Activated naive CD8-positive, alpha-beta T cell treated with anti-CD3 and anti-CD28 coated beads, Interleukin-2, amount 10 ng/mL, durations not matched to agents 7 days and 5 days (primary cell): ENCODE data around the gene FRMD8. TPM values are rescaled to one million over a fixed set of nuclear protein-coding genes. Genes with fewer than 3 reads are reported as not detected.
A peak's percentile ranks its signal among the peaks of the same experiment; 100 is the strongest.
"Not testable (repeated sequence)": the region's sequence is repeated elsewhere in the genome, so short reads cannot be mapped to it uniquely, and the experiment has no call there.

Experiments
- ATAC-seq: fragments of 150-1000 bp; cut with Tn5 transposase; one replicate; pipeline ENCODE4 v1.10.0; 2021; ENCODE audit warnings: low read depth, moderate library complexity
- POLR2A ChIA-PET: fragments of 350-600 bp; sonication (Branson Sonifier 250); formaldehyde crosslinking; loops from one replicate; lab custom pipeline; 2021; ENCODE audit warnings: antibody characterized with exemption; lab: Charles Lee
- DNase-seq: peaks from one replicate; pipeline ENCODE4 v3.0.0; 2021
- H3K27ac Mint-ChIP-seq: one replicate; pipeline ENCODE4 v1.8.0; 2022; ENCODE audit warnings: mild to moderate bottlenecking, mixed read lengths
- H3K27me3 Mint-ChIP-seq: one replicate; pipeline ENCODE4 v1.8.0; 2022; ENCODE audit warnings: mild to moderate bottlenecking, moderate library complexity, mixed read lengths
- H3K36me3 Mint-ChIP-seq: one replicate; pipeline ENCODE4 v1.8.0; 2021; ENCODE audit warnings: mild to moderate bottlenecking, mixed read lengths
- H3K4me1 Mint-ChIP-seq: one replicate; pipeline ENCODE4 v1.8.0; 2021; ENCODE audit warnings: mixed read lengths
- H3K4me3 Mint-ChIP-seq: one replicate; pipeline ENCODE4 v1.8.0; 2022; ENCODE audit warnings: mild to moderate bottlenecking, moderate library complexity, mixed read lengths
- H3K9me3 Mint-ChIP-seq: one replicate; pipeline ENCODE4 v1.8.0; 2021; ENCODE audit warnings: mixed read lengths
- total RNA-seq, 2 experiments: library from RNA; stranded (reverse); gene quantifications; one replicate each; pipeline ENCODE4 v1.2.3, GENCODE V29; 2021

FRMD8 gene
- total RNA-seq, 2 experiments from 2014 or later = 51.5 to 55.4 TPM

DNA sequence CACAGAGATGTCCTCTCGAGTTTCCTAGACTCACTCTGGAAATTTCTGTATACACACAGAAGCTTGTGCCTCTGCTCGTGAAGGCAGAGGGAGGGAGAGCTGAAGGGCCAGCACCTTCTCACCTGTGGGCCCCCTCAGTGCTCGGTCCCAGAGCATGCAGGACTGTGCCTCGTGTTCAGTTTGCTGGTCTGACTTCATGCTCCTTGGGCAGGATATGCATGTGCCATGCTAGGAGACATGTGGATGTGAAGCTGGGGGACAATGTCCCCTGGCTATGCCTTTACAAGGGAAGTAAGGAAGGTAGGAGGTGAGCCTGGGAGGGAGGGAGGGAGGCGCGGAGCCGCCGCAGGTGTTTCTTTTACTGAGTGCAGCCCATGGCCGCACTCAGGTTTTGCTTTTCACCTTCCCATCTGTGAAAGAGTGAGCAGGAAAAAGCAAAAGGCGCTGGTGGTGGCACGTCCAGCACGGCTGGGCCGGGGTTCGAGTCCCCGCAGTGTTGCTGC is 58.7 kb downstream of the FRMD8 start:
- Mint-ChIP-seq H3K4me3 (no peak overlapping the region), H3K4me1 (peaks cover 26% of the 10 kb centered on the region), H3K27ac (peak overlapping the region; percentile 67), H3K27me3 (no peaks in the 10 kb centered on the region), H3K36me3 (peaks cover 9% of the 10 kb centered on the region), H3K9me3 (peaks cover 2% of the 10 kb centered on the region)
- DNase-seq (peak; percentile 26), ATAC-seq (no peak)
- POLR2A ChIA-PET = interaction anchor here (0.7 to 2.7 kb wide), 5 partner anchors 23 to 144 kb away, joined by 3 to 10 read pairs (median 6); partner anchors contain the start of gene NEAT1

GRCh38 chr11:65445604-65446445 is 59.4 kb downstream of the FRMD8 start:
- no peak overlapping the region for H3K4me3 Mint-ChIP-seq
- H3K27ac Mint-ChIP-seq = no peak overlapping the region
- POLR2A ChIA-PET = interaction anchor here (0.9 to 2.7 kb wide), 8 partner anchors 9 to 53 kb away, joined by 3 to 10 read pairs (median 5); partner anchors contain the start of genes MALAT1 and NEAT1
- no peaks in the 10 kb centered on the region for H3K27me3 Mint-ChIP-seq
- H3K36me3 Mint-ChIP-seq = peaks cover 6% of the 10 kb centered on the region
- ATAC-seq (peak; percentile 5), DNase-seq (peak; percentile 29)
- H3K4me1 Mint-ChIP-seq = peaks cover 22% of the 10 kb centered on the region
- peaks cover 2% of the 10 kb centered on the region for H3K9me3 Mint-ChIP-seq

DNA sequence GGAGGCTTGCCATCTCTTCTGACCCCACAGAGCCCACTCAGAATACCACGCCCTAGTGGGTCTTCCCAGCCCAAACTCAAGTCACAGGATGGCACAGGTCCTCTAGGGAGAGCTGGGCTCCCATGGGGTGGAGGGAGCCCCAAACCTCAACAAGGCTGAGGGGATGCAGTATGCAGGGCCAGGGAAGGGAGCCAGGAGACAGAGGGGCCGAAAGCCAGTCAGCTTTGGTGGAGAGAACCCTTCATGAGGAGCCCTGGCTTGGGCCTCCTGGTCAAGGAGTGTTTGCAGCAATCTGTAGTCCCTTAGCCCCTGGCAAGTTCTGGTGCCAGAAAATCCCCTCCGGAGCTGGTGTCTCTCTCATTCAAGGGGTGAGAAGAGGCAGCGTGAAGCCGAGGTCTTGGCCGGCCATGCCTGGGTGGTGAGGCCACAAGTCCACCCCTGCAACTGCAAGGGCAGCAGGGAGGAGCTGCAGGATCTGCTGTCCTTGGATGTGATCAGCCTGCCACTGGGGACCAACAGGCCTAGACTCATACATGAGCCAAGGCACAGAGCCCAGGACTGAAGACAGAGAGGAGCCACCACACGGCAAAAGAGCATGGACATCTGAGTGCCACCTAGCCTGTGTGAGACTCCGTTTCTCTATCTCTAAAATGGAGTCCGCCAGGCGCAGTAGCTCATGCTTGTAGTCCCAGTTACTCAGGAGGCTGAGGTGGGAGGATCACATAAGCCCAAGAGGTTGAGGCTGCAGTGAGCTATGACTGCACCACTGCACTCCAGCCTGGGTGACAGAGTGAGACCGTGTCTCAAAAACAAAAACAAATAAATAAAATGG is 60.2 kb downstream of the FRMD8 start:
- Mint-ChIP-seq H3K27ac (no peak overlapping the region), H3K4me3 (no peak overlapping the region), H3K9me3 (peaks cover 2% of the 10 kb centered on the region), H3K36me3 (peaks cover 5% of the 10 kb centered on the region), H3K27me3 (no peaks in the 10 kb centered on the region), H3K4me1 (peaks cover 16% of the 10 kb centered on the region)
- POLR2A ChIA-PET = interaction anchor here (0.9 to 2.7 kb wide), 7 partner anchors 10 to 52 kb away, joined by 3 to 10 read pairs (median 5); partner anchors contain the start of gene MALAT1
- DNase-seq (peak; percentile 29), ATAC-seq (peak; percentile 4)

DNA sequence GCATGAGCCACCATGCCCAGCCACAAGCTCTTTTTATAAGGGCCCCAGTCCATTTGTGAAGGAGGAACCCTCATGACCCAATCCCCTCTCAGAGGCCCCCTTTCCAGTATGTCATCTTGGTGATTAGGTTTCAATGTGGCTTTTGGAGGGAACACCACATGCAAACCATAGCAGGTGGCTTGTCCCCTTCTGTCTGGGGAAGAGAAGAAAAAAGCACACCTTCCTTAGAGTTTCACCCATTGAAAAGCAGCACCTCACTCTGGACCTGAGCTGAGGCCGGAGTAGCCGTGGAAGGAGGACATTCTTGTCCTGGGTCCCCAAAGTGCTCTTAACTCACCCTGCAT is 61.6 kb downstream of the FRMD8 start:
- peaks cover 11% of the 10 kb centered on the region for H3K4me1 Mint-ChIP-seq
- ATAC-seq (no peak), DNase-seq (no peak)
- H3K9me3 Mint-ChIP-seq = peaks cover 2% of the 10 kb centered on the region
- no peak overlapping the region for H3K27ac Mint-ChIP-seq
- H3K27me3 Mint-ChIP-seq = peaks cover 2% of the 10 kb centered on the region
- POLR2A ChIA-PET = interaction anchor here (1.1 to 1.8 kb wide), 2 partner anchors 30 to 51 kb away, joined by 5 to 6 read pairs; partner anchors contain the start of gene MALAT1
- H3K4me3 Mint-ChIP-seq = no peak overlapping the region
- peaks cover 5% of the 10 kb centered on the region for H3K36me3 Mint-ChIP-seq

GRCh38 chr11:65448418-65449105 is 62.1 kb downstream of the FRMD8 start:
- Mint-ChIP-seq H3K27ac (no peak overlapping the region), H3K27me3 (peaks cover 2% of the 10 kb centered on the region), H3K36me3 (peaks cover 5% of the 10 kb centered on the region), H3K9me3 (peaks cover 2% of the 10 kb centered on the region), H3K4me3 (no peak overlapping the region), H3K4me1 (peaks cover 6% of the 10 kb centered on the region)
- DNase-seq (peak; percentile 24), ATAC-seq (no peak)
- POLR2A ChIA-PET = no interaction called here

DNA sequence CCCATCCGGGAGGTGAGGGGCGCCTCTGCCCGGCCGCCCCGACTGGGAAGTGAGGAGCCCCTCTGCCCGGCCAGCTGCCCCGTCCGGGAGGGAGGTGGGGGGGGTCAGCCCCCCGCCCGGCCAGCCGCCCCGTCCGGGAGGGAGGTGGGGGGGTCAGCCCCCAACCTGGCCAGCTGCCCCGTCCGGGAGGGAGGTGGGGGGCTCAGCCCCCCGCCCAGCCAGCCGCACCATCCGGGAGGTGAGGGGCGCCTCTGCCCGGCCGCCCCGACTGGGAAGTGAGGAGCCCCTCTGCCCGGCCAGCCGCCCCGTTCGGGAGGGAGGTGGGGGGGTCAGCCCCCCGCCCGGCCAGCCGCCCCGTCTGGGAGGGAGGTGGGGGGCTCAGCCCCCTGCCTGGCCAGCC is 64.9 kb downstream of the FRMD8 start:
- H3K36me3 Mint-ChIP-seq, H3K27ac Mint-ChIP-seq, POLR2A ChIA-PET, ATAC-seq, H3K4me3 Mint-ChIP-seq, H3K4me1 Mint-ChIP-seq, DNase-seq, H3K27me3 Mint-ChIP-seq, H3K9me3 Mint-ChIP-seq: not testable (repeated sequence)

DNA sequence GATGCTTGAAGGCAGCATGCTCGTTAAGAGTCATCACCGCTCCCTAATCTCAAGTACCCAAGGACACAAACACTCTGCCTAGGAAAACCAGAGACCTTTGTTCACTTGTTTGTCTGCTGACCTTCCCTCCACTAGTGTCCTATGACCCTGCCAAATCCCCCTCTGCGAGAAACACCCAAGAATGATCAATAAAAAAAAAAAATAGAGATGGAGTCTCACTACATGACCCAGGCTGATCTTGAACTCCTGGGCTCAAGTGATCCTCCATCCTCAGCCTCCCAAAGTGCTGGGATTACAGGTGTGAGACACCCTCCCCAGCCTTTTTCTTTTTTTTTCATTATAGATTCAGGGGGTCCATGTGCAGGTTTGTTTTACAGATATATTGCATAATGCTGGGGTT is 65.8 kb downstream of the FRMD8 start:
- H3K4me3 Mint-ChIP-seq, H3K27me3 Mint-ChIP-seq, H3K27ac Mint-ChIP-seq, ATAC-seq, H3K9me3 Mint-ChIP-seq, DNase-seq: not testable (repeated sequence)
- H3K36me3 Mint-ChIP-seq = peaks cover 11% of the 10 kb centered on the region
- H3K4me1 Mint-ChIP-seq = peaks cover 12% of the 10 kb centered on the region
- POLR2A ChIA-PET = interaction anchor here (0.9 kb wide), 1 partner anchor 27 kb away, joined by 3 read pairs; no protein-coding TSS in a partner anchor

DNA sequence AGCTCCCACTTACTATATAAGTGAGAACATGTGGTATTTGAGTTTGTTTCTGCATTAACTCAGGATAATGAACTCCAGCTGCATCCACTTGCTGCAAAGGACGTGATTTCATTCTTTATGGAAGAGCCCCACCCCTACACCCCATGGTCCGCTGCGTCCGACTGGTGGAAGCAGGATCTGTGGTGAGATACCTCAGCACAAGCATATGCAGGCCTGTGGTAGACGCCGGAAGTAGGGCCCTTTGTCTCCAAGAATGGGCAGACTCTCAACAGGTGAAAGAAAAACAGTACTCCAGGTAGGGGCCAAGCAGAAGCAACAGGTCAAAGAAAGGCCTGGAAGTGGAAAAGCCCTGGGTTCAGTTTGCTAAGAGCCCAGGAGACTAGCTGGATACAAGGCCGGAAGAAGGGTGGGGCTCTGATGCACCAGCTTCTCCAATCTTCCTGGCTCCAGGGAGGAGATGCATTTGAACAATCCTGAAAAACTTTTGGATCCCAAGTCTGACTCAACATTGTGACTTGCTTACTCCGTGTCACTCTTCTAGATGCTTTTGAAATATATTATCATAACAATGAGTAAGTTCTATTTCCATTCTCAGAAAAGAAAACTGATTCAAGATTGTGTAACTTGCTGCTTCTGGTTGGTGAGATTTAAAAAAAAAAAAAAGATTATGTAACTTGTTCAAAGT is 66.5 kb downstream of the FRMD8 start:
- Mint-ChIP-seq H3K27me3 (peaks cover 2% of the 10 kb centered on the region), H3K4me3 (peak overlapping the region; percentile 35), H3K36me3 (peaks cover 12% of the 10 kb centered on the region), H3K9me3 (peaks cover 2% of the 10 kb centered on the region), H3K27ac (no peak overlapping the region), H3K4me1 (peaks cover 13% of the 10 kb centered on the region)
- POLR2A ChIA-PET = interaction anchor here (0.7 to 1.1 kb wide), 4 partner anchors 9 to 72 kb away, joined by 3 to 7 read pairs (median 4); partner anchors contain the start of gene SCYL1
- ATAC-seq (no peak), DNase-seq (peak; percentile 10)

DNA sequence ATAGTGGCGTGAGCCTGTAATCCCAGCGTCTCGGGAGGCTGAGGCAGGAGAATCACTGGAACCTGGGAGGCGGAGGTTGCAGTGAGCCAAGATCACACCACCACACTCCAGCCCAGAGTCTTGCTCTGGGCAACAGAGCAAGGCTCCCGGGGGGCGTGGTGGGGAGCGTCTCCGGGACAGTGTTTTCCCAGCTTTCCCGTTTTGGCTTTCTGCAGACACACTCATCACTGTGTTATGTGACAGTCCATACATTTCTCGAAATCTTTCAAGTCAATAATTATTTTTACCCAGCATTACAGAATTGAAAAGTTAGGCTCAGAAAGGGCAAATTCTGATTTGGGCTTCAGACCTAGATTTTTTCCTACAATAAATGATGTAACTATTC is 67.9 kb downstream of the FRMD8 start:
- H3K9me3 Mint-ChIP-seq = peaks cover 1% of the 10 kb centered on the region
- peaks cover 14% of the 10 kb centered on the region for H3K36me3 Mint-ChIP-seq
- peaks cover 15% of the 10 kb centered on the region for H3K4me1 Mint-ChIP-seq
- DNase-seq (peak; percentile 20), ATAC-seq (no peak)
- H3K27ac Mint-ChIP-seq = no peak overlapping the region
- POLR2A ChIA-PET = interaction anchor here (0.7 kb wide), 1 partner anchor 12 kb away, joined by 3 read pairs; no protein-coding TSS in a partner anchor
- peaks cover 2% of the 10 kb centered on the region for H3K27me3 Mint-ChIP-seq
- H3K4me3 Mint-ChIP-seq = peak overlapping the region; percentile 93

- H3K36me3 Mint-ChIP-seq = peaks cover 13% of the 10 kb centered on the region
- peaks cover 2% of the 10 kb centered on the region for H3K27me3 Mint-ChIP-seq
- ATAC-seq (peak; percentile 94), DNase-seq (peak; percentile 88)
- H3K4me3 Mint-ChIP-seq = peak overlapping the region; percentile 93
- H3K9me3 Mint-ChIP-seq = no peaks in the 10 kb centered on the region
- H3K27ac Mint-ChIP-seq = peak overlapping the region; percentile 91
- peaks cover 18% of the 10 kb centered on the region for H3K4me1 Mint-ChIP-seq
- POLR2A ChIA-PET = interaction anchor here (0.6 to 1.4 kb wide), 6 partner anchors 10 to 51 kb away, joined by 3 to 7 read pairs (median 4); partner anchors contain the start of gene NEAT1
These were observed 68.4 kb downstream of the FRMD8 start for GRCh38 chr11:65454696-65455456.

DNA sequence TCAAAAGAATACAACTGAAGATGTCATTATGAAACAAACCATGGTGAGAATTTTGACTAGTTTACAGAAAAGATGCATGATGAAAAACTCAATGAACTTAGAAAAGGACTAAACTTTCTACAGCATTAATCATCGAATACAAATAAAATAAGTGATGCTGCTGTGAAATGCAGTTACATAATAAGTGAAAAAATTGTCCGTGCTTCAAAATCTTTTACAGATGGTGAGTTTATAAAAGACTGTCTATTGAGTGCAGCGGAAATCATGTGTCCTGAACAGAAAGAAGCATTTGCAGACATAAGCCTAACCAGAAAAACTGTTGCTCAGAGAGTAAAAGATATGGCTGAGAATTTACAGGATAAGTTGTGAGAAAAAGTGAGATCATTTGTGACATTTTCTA is 70.0 kb downstream of the FRMD8 start:
- no peak for DNase-seq
- no peak overlapping the region for H3K27ac Mint-ChIP-seq
- POLR2A ChIA-PET = no interaction called here
- peak overlapping the region; percentile 93 for H3K4me3 Mint-ChIP-seq
- H3K36me3 Mint-ChIP-seq = peaks cover 13% of the 10 kb centered on the region
- H3K4me1 Mint-ChIP-seq = peaks cover 18% of the 10 kb centered on the region
- no peak for ATAC-seq
- peaks cover 2% of the 10 kb centered on the region for H3K27me3 Mint-ChIP-seq
- H3K9me3 Mint-ChIP-seq = no peaks in the 10 kb centered on the region
